IPS-NIHi7 (cell line): ENCODE measurements around the gene ABCG8.

Experiments used
- DNase-seq: peaks from one replicate; pipeline ENCODE4 v3.0.0; 2012; ENCODE audit warnings: mixed read lengths; ENCODE audit errors: extremely low spot score

Gene ABCG8

DNA sequence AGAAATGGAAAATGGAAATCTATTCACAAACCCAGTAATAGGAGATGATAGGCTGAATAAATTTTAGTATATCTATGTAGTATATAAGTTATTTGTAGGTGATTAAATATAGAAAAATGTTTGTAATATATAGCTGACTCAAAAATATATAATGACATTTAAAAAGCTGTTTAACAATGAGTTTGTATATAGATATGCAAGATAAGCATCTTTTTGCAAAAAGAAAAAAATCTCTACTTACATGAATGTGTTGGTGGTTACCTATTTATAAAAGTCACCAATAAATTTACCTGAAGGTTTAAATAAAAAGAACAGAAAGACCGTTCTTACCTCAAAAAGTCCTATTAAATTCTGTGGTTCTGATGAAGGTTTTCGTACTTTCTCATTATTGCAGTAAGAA is 85.7 kb downstream of the ABCG8 start:
- DNase-seq = no peak

DNA sequence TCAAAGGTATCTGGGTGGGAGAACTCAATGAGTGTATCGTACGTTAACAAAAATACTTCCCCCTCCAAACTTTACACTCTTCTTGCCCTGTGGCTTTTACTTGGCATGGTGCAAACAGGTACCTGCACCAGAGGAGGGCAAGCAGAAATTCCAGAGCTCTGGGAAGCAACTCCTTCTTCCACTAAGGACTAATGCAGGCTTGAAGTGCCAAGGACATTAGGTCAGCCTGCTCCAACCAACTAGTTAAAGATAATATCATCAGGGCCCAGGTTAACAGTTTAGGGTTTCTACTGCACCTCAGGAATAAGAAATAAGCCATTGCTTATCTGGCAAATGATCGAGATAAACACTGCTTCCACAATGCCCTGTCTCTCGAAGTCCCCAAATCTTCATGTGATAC is 86.7 kb downstream of the ABCG8 start:
- no peak for DNase-seq

DNA sequence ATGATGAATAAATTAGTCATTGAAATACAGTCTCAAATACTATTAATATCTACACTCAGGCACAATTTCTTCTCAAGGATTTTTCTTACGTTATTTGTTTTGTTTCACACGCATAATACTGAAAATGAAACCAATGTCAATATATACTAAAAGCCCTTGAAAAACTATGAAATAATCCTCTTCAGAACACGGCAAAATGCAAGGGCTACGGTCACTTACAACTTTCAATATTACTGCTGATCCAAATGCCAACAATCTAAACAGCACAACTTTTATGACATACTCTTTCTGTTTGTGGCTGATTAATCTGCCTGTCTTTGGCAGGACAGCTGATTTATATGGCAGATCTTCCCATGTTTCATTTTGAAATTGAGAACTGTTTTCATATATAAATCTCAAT is 88.7 kb downstream of the ABCG8 start:
- no peak for DNase-seq

DNA sequence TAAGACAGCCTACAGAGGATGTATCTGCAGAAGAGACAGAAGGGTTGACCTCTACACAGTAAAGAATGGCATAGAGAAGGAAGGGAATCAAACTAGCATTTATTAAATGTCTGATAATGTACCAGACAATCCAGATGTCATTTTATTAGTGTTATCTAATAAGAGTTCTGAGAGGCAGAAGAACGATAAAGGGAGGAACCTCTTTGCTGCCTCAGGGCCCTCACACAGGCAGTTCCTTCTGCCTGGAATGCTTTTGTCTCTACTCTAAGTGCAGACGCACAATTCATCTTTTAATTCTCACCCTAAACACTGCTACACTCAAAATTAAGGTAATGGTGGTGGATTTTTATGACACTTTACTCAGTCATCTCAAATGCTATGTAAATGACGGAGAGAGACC is 92.5 kb downstream of the ABCG8 start:
- no peak for DNase-seq
